Neural cell (in vitro differentiated cells): Measurements from ENCODE around the gene TYW3.

Source experiments
- TAF1 ChIP-seq: IDR thresholded peaks from 2 replicates; pipeline ENCODE4 v1.6.1; 2012; ENCODE audit warnings: low read depth
- TF ChIP-seq, protein P1 (sequence below): fragments of 450-650 bp; IDR thresholded peaks from 2 replicates; pipeline ENCODE4 v1.5.1; 2014; ENCODE audit warnings: antibody characterized with exemption, mild to moderate bottlenecking, moderate library complexity; ENCODE audit not compliant: poor library complexity, severe bottlenecking
- TF ChIP-seq, protein P2 (sequence below): IDR thresholded peaks from 2 replicates; pipeline ENCODE4 v1.6.1; 2012; ENCODE audit warnings: borderline replicate concordance

DNA sequence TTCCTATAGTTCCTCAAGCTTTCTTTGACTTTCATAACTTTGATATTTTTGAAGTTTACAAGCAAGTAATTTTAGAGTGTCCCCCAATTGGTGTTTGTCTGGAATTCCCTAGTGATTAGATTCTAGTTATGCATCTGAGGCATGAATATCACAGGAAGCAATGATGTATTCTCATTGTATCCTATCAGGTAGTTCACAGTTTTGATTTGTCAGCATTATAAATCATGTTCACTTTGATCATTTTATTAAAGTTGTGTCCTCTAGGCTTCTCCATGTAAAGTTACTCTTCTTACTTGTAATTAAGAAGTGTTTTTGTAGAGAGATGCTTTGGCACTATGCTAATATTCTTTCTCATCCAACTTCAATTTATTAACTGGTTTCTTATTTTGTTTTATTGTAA, 53.0 kb downstream of the TYW3 start:
- no peak for TF ChIP-seq TAF1
- TF ChIP-seq, protein P1, sequence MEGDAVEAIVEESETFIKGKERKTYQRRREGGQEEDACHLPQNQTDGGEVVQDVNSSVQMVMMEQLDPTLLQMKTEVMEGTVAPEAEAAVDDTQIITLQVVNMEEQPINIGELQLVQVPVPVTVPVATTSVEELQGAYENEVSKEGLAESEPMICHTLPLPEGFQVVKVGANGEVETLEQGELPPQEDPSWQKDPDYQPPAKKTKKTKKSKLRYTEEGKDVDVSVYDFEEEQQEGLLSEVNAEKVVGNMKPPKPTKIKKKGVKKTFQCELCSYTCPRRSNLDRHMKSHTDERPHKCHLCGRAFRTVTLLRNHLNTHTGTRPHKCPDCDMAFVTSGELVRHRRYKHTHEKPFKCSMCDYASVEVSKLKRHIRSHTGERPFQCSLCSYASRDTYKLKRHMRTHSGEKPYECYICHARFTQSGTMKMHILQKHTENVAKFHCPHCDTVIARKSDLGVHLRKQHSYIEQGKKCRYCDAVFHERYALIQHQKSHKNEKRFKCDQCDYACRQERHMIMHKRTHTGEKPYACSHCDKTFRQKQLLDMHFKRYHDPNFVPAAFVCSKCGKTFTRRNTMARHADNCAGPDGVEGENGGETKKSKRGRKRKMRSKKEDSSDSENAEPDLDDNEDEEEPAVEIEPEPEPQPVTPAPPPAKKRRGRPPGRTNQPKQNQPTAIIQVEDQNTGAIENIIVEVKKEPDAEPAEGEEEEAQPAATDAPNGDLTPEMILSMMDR: no peak
- TF ChIP-seq, protein P2, sequence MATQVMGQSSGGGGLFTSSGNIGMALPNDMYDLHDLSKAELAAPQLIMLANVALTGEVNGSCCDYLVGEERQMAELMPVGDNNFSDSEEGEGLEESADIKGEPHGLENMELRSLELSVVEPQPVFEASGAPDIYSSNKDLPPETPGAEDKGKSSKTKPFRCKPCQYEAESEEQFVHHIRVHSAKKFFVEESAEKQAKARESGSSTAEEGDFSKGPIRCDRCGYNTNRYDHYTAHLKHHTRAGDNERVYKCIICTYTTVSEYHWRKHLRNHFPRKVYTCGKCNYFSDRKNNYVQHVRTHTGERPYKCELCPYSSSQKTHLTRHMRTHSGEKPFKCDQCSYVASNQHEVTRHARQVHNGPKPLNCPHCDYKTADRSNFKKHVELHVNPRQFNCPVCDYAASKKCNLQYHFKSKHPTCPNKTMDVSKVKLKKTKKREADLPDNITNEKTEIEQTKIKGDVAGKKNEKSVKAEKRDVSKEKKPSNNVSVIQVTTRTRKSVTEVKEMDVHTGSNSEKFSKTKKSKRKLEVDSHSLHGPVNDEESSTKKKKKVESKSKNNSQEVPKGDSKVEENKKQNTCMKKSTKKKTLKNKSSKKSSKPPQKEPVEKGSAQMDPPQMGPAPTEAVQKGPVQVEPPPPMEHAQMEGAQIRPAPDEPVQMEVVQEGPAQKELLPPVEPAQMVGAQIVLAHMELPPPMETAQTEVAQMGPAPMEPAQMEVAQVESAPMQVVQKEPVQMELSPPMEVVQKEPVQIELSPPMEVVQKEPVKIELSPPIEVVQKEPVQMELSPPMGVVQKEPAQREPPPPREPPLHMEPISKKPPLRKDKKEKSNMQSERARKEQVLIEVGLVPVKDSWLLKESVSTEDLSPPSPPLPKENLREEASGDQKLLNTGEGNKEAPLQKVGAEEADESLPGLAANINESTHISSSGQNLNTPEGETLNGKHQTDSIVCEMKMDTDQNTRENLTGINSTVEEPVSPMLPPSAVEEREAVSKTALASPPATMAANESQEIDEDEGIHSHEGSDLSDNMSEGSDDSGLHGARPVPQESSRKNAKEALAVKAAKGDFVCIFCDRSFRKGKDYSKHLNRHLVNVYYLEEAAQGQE: no peak
